Breast epithelium (tissue), 3 donors: Measurements from ENCODE around the gene PTPN18.

Source experiments
- CTCF ChIP-seq, 3 donors: fragments of 450-650 bp; IDR thresholded peaks; one replicate each; pipeline ENCODE4 v1.5.1; 2016 to 2017; ENCODE audit warnings: antibody characterized with exemption in 3 of 3, mild to moderate bottlenecking in 3 of 3, moderate library complexity in 3 of 3
- POLR2A ChIP-seq: fragments of 450-650 bp; IDR thresholded peaks from one replicate; pipeline ENCODE4 v1.6.1; 2016; ENCODE audit warnings: antibody characterized with exemption, mild to moderate bottlenecking, moderate library complexity

GRCh38 chr2:130381619-130382018 is 25.8 kb downstream of the PTPN18 start:
- TF ChIP-seq CTCF (IDR thresholded peaks at IDR 0.05) (no peak), POLR2A (no peak)
